ENCODE data around the gene TMEM186.

DNA sequence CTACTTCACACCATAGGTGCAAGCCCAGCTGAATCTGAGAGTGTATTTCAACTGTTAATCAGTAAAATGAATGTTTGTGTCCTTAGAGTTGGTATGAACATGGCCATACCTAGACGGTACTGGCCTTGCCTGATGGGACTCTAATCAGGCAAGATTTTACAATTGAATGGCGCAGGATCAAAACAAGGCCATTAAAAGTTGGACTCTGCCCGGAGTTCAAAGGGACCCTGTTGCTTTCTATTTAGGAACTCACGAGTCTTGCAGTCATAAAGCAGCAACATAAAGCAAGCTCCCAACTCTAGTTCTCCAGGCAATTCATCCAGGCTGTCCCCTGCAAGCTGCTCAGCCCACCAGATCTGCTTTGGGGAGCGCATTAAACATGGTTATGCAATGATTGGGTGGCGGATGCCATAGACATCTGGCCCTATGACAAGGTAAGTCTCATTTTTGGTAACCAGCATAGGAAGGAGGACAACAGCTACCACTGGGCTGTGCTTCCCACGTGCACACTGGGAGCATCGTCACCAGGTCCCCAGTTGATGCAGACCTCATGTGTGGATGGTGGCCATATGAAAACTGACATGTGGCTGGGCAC lies 8.8 kb downstream of the TMEM186 start:
- TF ChIP-seq, protein P1, sequence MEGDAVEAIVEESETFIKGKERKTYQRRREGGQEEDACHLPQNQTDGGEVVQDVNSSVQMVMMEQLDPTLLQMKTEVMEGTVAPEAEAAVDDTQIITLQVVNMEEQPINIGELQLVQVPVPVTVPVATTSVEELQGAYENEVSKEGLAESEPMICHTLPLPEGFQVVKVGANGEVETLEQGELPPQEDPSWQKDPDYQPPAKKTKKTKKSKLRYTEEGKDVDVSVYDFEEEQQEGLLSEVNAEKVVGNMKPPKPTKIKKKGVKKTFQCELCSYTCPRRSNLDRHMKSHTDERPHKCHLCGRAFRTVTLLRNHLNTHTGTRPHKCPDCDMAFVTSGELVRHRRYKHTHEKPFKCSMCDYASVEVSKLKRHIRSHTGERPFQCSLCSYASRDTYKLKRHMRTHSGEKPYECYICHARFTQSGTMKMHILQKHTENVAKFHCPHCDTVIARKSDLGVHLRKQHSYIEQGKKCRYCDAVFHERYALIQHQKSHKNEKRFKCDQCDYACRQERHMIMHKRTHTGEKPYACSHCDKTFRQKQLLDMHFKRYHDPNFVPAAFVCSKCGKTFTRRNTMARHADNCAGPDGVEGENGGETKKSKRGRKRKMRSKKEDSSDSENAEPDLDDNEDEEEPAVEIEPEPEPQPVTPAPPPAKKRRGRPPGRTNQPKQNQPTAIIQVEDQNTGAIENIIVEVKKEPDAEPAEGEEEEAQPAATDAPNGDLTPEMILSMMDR (conservative IDR thresholded peaks at IDR 0.05; ENCODE audit: low read depth, low read length), result no peak
- TF ChIP-seq MXI1 (IDR thresholded peaks at IDR 0.05; ENCODE audit: borderline replicate concordance, low read depth, low read length), result no peak
- TF ChIP-seq CEBPB (IDR thresholded peaks at IDR 0.05; ENCODE audit: low read depth, low read length), result no peak
- no peak for TF ChIP-seq POLR2A (IDR thresholded peaks at IDR 0.05; ENCODE audit: low read depth, low read length)
- TF ChIP-seq RCOR1 (IDR thresholded peaks at IDR 0.05; ENCODE audit: insufficient replicate concordance, low read length), result no peak
- TF ChIP-seq BHLHE40 (IDR thresholded peaks at IDR 0.05; ENCODE audit: low read depth, low read length), result no peak
- no peak for TF ChIP-seq RAD21 (IDR thresholded peaks at IDR 0.05; ENCODE audit: low read length)
- no peak for TF ChIP-seq SMC3 (IDR thresholded peaks at IDR 0.05; ENCODE audit: low read depth, low read length)
- TF ChIP-seq ELK1 (IDR thresholded peaks at IDR 0.05; ENCODE audit: borderline replicate concordance, low read depth, low read length), result no peak
- no peak for TF ChIP-seq USF2 (IDR thresholded peaks at IDR 0.05; ENCODE audit: low read depth, low read length)
- no peak for TF ChIP-seq MAFK (IDR thresholded peaks at IDR 0.05; ENCODE audit: low read depth, low read length)
- no peak for TF ChIP-seq MAZ (IDR thresholded peaks at IDR 0.05; ENCODE audit: borderline replicate concordance, low read depth, low read length)
- no peak for TF ChIP-seq RFX5 (IDR thresholded peaks at IDR 0.05; ENCODE audit: low read depth, low read length)
